Inferior parietal cortex (tissue), 1 donor: ENCODE results near the gene FSCN2.

Source experiments
- DNase-seq: peaks from one replicate; pipeline ENCODE4 v3.0.0-alpha.2; 2016; ENCODE audit errors: extremely low spot score

FSCN2 gene

DNA sequence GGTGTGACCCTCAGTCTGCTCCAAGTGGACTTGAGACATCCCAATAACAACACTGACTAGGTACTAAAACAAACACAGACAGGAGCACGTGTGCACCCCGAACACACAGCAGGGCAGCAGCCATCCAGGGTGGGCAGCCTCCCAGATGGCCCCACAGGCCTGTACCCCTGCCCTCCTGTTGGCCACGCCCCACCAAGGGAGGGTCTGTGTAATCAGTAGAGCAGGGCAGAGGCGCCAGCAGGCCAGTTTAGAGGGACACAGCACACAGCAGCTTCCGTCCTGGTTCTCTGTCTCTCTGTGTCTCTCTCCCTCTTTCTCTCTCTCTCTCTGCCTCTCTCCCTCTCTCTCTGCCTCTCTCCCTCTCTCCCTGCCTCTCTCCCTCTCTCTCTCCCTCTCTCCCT, 37.0 kb upstream of the FSCN2 start:
- no peak for DNase-seq

DNA sequence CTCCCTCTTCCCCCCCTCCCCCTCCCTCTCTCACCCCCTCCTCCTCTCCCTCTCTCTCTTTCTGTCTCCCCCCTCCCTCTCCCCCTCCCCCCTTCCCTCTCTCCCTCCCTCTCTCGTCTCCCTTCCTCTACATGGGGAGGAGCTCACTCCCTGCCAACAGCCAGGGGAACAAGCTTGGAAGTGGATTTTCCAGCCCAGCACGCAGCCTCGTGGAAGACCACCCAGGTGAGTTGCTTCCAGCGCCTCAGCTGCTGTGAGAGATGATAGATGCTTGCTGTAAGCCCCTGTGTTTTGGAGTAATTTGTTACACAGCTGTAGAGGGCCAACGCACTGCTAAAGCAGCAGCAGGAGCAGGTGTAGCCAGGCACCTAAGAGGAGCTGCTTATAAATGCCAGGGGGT, 36.4 kb upstream of the FSCN2 start:
- DNase-seq = no peak

DNA sequence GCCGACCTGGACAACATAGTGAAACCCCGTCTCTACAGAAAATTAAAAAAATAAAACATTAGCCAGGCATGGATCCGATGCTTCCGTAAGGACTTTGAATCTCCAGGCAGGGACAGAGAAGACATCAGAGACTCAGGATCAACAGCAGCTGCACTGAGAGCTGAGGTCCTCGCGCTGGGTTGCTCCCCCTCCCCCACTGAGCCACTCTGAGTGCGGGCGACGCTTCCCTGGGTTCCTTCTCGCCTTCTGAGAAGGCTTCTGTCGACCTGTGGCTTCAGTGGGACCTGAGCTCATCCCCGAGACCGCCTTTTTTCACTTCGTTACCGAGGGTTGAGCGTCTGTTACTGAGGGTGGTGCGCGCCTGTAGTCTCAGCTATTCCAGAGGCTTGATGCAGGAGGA, 36.0 kb upstream of the FSCN2 start:
- no peak for DNase-seq

DNA sequence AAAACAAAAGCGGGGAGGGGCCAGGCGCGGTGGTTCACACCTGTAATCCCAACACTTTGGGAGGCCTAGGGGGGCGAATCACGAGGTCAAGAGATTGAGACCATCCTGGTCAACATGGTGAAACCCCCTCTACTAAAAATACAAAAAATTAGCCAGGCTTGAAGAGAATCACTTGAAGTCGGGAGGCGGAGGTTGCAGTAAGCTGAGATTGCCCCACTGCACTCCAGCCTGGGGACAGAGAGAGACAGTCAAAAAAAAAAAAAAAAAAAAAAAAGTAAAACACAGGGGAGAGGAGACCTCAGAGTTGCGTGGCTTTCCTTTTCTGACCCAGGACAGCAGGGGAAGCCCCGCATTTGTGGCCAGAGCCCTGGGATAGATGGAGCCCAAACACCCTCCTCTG, 35.5 kb upstream of the FSCN2 start:
- no peak for DNase-seq

DNA sequence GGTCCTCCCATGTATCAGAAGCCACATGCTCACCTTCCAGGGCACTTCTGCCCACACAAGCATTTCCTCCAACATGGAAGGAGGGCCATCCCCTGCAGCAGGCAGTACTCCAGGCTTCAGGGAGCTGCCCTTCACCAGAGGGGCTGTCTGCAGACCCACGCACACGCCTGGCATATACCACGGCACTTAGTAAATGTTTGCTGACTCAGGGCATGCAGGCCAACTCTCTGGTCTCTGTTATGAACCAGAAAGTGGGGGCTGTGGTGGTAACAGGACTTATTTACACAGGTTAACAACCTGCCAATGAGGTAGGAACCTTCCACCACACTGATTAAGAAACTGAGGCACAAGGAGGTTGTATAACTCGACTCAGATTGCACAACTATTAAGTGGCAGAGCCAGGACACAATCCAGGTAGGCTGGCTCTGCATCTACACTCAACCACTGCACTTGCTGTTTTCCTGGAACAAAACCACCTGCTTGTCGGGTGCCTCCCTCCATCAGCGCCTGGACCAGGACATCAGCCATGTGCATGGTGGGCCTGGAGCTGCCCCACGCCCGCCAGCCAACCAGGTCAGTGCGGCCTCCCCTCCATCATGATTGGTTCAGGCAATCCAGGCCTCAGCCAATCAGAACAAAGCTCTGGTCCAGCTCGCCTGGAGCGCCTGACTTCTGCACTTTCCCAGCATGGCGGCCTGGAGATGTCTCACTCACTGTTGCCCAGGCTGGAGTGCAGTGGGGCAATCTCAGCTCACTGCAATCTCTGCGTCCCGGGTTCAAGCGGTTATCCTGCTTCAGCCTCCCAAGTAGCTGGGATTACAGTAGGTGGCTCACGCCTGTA, 34.8 kb upstream of the FSCN2 start:
- no peak for DNase-seq

DNA sequence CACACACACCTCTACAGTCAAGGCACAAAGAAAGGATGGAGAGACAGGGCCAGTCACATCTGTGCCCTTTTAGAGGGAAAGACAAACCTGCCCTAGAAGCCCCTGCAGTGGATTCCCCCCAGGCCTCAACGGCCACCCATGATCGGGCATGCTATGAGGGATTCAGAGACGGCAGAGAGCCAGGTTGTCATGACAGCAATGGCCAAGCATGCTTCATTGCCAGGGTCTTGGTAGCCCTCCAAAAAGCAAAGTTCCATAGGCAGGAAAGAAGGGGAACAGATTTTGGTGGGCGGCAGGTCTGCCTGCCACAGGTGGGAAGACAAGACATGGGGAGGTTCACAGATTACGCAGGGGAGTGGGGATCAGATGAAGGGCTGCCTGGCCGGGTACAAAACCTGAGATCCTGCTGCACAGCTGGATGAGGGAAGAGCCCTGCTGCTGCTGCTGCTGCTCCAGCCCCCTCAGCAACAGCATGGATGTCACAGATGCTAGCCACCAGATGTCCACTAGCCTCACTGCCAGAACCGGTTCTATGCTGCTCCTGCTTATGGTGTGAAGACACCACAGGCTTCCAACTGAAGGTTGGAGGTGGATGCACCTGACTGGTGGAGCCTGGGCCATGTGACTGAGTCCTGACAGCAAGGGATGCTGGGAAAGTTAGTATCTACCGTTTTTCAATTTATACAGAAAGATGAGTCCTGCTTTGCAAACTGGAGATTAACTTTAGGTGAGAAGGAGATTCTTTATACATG, 33.4 kb upstream of the FSCN2 start:
- DNase-seq = no peak

DNA sequence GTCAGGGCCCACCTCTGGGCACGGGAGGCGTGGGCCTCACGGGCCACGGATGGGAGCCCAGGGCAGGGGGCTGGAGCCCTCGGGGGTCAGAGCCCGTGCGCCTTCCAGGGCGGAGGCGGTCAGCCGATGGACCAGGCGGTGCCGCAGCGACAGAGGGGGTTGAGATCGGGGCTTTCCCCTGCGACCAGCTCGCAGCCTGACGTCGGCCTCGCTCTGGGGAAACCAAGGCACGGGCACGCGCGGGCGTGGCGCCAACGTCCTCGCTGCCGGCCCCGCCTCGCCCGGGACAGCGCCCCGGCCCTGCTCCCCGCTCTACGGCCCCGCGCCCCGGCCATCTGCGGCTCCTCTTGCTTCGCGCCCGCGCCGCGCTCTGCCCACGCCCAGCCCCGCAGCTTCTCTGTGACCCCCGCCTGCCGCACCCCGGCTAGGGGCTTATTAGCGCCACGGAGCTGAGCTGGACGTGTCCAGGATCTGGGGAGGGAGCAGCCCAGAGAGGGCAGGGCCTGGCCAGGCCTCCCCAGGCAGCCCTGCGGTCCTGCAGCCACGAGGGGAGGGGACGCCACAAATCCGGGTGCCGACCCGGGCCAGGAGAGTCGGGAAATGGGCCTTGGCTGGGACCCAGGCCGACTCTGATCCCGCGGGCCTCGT, 29.1 kb upstream of the FSCN2 start:
- no peak for DNase-seq

DNA sequence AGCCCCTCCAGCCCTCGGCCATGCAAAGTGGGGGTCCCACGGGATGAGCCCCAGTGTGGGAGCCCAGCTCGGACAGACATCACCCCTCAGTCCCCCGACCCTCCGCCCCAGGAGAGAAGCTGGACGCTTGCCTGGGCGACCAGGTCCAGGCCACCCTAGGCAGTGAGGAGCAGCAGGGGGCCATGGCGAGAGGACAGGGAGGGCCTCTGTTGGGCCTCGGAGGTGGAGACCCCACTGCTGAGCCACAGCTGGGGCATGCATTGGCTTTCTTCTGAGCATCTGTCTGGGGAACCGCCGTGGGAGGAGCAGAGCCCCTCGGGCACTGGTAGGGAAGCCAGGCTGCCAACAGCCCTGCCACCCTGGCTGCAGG, 28.6 kb upstream of the FSCN2 start:
- no peak for DNase-seq

DNA sequence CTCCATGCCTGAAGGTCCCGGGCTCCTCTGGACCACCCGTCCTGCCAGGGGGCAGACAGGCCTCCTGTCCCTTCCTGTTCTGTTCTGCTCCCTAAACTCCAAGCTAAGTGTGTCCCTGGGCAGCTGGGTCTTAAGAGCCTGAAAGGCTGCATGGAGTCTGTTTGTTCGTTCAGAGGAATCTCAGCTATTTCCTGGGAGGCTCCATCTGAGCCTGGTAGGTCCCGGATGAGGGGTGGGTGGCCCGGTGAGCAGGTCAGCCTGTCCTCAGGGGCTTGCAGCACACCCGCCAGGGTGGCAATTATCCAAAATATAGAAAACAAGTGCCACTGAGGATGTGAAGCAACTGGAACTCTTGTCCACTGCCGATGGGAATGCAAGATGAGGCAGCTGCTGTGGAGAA, 28.1 kb upstream of the FSCN2 start:
- DNase-seq = no peak

DNA sequence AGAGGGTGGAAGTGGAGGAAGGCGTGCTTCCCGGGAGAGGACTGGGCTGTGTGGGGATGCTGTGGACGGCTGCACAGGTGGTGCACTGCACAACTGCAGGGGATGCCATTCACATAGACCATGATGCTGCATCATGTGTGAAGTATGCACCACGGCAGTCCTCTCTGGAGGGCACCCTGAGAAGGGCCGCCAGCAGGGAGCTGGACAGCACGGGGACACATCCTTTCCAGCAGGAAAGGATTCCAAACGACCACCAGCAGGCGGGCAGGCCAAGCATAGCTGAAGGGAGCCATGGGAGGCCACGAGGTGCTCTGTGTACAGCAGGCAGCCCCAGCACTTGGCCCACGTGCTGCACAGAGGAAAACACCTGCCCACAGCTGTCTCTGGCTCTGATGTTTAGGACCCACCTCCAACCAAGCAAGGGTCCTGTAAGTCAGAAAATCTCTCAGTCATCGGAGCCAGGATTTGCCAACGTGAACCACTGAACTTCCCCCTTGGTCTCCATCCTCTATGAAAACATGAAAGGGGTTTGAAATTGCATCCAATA, 25.6 kb upstream of the FSCN2 start:
- DNase-seq = no peak

DNA sequence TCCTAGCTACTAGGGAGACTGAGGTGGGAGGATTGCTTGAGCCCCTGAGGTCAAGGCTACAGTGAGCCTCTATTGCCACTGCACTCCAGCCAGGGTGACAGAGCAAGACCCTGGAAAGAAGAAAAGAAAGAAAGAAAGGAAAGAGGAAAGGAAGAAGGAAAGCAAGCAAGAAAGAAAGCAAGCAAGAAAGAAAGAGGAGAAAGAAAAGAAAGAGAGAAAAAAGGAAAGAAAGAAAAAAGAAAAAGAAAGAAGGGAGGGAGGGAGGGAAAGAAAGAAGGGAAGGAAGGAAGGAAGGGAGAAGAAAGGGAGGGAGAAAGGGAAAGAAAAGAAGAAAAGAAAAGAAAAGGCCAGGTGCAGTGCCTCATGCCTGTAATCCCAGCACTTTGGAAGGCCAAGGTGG, 24.6 kb upstream of the FSCN2 start:
- no peak for DNase-seq

DNA sequence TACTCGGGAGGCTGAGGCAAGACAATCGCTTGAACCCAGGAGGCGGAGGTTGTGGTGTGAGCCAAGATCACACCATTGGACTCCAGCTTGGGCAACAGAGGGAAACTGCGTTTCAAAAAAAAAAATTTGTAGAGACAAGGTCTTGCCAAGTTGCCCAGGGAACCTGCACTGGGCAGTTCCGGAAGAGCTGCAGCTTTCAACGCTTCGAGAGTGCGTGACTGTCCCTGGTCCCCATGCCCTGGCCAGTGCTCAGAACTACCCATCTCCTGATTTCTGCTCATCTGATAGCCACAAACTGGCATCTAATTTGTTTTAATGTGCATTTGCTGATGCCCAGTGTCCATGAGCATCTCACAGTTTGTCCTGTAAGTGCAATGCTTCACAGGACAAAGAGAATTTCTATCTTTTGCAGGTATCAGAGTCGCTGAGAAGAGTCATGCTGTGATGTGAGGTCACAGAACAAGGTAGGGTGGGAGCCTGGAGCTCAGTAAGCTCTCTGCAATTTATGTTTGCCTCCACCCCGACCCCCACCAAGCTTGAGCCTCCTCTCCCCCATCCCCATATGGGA, 19.5 kb upstream of the FSCN2 start:
- DNase-seq = no peak

DNA sequence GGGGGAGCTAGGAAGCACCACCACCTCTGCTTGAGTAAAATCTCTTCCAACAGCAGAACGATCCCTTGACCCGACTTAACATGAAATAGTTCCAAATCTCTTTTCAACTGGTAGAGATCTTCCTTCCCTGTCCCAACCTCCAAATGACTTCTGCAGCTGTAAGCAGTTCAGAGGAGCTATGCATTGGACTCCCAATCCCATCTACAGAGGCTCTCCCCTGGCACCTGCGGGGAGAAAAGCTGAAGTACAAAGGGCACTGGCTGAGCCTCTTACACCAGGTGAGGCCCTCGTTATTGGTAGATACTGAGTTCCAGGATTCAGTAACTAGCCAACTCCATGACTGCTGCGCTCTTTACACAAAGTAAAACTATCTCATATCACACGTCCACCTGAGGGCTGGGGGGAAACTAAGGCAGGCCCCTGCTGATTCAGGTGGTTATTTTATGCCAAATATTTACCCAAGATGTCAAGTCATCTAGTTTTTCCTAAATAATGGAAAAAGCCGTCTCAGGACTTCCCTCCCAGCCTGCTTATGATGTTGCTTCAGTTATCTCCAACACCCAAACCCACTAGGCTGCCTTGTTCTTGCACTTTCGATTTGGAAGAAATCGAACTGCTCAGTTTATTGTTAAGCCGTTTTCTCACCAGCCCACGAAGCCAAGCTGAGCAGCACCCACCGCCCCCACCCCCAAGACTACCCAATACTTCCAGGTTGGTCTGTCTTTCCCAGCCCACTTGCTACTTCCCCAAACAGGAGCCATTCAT, 18.8 kb upstream of the FSCN2 start:
- DNase-seq = no peak

DNA sequence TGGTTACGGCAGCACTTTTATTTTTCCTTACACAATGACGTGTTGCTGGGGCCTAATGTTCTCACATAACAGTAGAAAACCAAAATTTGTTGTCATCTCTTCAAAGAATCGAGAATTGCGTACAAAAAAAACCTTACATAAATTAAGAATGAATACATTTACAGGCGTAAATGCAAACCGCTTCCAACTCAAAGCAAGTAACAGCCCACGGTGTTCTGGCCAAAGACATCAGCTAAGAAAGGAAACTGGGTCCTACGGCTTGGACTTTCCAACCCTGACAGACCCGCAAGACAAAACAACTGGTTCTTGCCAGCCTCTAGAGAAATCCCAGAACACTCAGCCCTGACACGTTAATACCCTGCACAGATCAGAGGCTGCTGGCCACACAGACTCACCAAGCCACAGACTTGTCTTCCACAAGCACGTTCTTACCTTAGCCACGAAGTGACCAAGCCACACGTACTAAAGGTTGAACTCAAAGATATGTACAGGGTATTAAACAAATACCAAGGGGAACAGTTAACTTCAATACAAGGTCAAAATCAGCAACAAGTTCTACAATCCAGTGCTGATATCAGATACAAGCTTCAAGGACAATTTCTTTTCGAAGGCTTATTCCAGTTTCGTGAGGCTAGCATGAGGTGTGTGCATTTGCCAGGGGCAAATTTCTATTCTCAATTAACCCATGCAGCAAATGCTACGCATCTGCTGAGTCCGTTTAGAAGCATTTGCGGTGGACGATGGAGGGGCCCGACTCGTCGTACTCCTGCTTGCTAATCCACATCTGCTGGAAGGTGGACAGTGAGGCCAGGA, 18.0 kb upstream of the FSCN2 start:
- DNase-seq = no peak

DNA sequence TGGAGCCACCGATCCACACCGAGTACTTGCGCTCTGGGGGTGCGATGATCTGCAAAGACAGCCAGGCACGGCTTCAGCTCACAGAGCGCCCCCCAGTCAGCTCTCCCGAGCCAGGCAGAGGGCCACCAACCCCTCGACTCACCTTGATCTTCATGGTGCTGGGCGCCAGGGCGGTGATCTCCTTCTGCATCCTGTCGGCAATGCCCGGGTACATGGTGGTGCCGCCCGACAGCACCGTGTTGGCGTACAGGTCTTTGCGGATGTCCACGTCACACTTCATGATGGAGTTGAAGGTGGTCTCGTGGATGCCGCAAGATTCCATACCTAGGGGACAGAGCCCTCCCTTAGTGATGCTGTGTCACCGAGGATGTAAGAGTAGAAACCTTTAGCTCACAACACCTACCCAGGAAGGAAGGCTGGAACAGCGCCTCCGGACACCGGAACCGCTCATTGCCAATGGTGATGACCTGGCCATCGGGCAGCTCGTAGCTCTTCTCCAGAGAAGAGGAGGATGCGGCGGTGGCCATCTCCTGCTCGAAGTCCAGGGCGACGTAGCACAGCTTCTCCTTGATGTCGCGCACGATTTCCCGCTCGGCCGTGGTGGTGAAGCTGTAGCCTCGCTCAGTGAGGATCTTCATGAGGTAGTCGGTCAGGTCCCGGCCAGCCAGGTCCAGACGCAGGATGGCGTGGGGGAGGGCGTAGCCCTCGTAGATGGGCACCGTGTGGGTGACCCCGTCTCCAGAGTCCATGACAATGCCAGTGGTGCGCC, 17.2 kb upstream of the FSCN2 start:
- no peak for DNase-seq

DNA sequence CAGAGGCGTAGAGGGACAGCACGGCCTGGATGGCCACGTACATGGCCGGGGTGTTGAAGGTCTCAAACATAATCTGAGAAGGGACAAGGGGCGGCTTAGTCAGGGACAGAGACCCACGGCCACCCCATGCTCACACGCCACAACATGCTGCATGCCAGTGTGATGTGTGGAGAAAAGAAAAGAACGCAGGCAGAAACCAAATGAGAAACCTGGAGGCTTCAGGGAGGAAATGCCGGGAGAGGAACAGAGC, 16.7 kb upstream of the FSCN2 start:
- no peak for DNase-seq

DNA sequence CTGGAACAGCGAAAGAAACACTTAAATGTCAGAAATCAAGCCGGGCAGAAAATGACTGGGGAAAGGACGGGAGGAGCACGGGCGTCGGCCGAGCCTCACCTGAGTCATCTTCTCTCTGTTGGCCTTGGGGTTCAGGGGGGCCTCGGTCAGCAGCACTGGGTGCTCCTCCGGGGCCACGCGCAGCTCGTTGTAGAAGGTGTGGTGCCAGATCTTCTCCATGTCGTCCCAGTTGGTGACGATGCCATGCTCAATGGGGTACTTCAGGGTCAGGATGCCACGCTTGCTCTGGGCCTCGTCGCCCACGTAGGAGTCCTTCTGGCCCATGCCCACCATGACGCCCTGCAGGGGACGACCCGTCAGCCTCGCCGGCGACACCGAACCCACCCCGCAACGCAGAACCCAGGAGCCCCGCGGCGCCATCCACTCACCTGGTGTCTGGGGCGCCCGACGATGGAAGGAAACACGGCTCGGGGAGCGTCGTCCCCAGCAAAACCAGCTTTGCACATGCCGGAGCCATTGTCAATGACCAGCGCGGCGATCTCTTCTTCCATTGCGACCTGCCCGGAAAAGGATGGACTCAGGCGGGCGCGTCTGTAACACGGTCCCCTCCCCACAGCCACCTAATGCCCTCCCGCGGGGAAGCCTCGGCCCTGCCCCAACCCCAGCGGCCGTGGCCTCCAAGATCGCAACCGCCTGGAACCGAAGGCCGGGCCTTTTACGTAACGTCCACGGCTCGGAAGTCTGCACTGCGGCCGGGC, 16.2 kb upstream of the FSCN2 start:
- no peak for DNase-seq

DNA sequence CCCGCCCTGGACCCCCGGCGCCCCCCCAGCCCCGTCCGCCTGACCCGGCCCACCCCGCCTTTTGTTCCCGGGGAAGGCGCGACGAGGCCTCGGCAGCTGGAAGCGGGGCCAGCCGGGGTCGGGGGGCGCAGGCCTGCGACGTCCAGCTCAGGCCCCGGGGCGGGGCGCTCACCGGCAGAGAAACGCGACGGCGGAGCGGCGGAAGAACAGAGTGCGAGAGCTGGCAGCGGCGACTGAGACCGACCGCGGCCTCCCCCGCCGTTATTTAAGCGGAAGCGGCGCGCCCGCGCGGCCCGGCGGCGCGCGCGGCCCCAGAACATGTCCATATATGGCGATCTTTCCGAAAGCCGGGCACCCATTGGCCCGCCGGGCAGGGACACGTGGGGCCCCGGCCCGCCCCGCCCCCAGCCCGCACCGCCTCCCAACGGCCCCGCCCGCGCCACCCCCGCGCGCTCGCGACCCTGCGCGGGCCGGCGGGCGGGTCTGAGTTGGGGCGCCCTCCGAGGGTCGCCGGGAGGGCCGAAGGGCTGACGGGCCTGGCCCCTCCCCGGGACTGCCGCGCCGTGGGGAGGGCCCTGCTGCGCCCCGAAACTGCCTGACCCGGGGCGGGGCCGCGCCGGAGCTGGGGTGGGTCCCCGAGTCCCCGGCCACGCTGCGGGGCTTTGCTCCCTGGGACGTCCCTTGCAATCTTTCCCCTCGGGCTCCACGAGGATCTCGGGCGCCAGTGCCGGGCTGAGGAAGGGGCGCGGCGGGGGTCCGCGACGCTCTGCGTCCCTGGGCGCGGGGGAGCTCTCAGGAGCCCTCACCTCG, 15.4 kb upstream of the FSCN2 start, which contains the start of gene ACTG1:
Gene ACTG1 (minus strand): TSS at position 238 of the 810 bp plus-strand sequence. CDS start 445 bp downstream, outside the sequence.
- peak; percentile 93 for DNase-seq
